NCI-H146 treated with DMSO at 0.1 percent for 48 hours (cell line): ENCODE data around the gene STOML1.

ENCODE experiments used
- DNase-seq: peaks from one replicate; lab custom pipeline; 2025; ENCODE audit not compliant: unreplicated experiment; lab: John Stamatoyannopoulos, UW

STOML1 gene

GRCh38 chr15:74022706-74023470, 30.8 kb upstream of the STOML1 start:
- no peak for DNase-seq

- no peak for DNase-seq
Measured at GRCh38 chr15:74019734-74020133, 27.6 kb upstream of the STOML1 start.

- no peak for DNase-seq
Measured at GRCh38 chr15:74013374-74013894, 21.3 kb upstream of the STOML1 start.

GRCh38 chr15:74011610-74012009, 19.5 kb upstream of the STOML1 start:
- DNase-seq = no peak

GRCh38 chr15:74010929-74011540, 18.9 kb upstream of the STOML1 start:
- DNase-seq = no peak

GRCh38 chr15:74008901-74009300, 16.8 kb upstream of the STOML1 start:
- no peak for DNase-seq

- no peak for DNase-seq
Measured at GRCh38 chr15:74007820-74008371, 15.8 kb upstream of the STOML1 start.

GRCh38 chr15:74006774-74007639, 14.9 kb upstream of the STOML1 start:
- DNase-seq = no peak

GRCh38 chr15:73997986-73998385, 5.9 kb upstream of the STOML1 start:
- no peak for DNase-seq

GRCh38 chr15:73996939-73997338, 4.8 kb upstream of the STOML1 start:
- DNase-seq = no peak

GRCh38 chr15:73996267-73996666, 4.2 kb upstream of the STOML1 start:
- no peak for DNase-seq

- DNase-seq = no peak
Measured at GRCh38 chr15:73994912-73995622, 3.0 kb upstream of the STOML1 start.

- peak; percentile 76 for DNase-seq
Measured at GRCh38 chr15:73994413-73994883, 2.4 kb upstream of the STOML1 start, which contains the start of gene PML. TSS of gene PML (plus strand) at chr15:73994716. CDS start at chr15:73994813, 97 bp downstream.

- no peak for DNase-seq
Measured at GRCh38 chr15:73993211-73993994, 1.3 kb upstream of the STOML1 start.

GRCh38 chr15:73992594-73992898, 451 bp upstream of the STOML1 start:
- no peak for DNase-seq

- no peak for DNase-seq
Measured at GRCh38 chr15:73991260-73991659, 835 bp downstream of the STOML1 start.

- no peak for DNase-seq
Measured at GRCh38 chr15:73990250-73991005, 1.7 kb downstream of the STOML1 start.

- no peak for DNase-seq
Measured at GRCh38 chr15:73989001-73989798, 2.9 kb downstream of the STOML1 start.
